Esophagus squamous epithelium (tissue), 4 donors: ENCODE measurements around the gene RASAL2.
"Not testable (repeated sequence)": the region's sequence is repeated elsewhere in the genome, so short reads cannot be mapped to it uniquely, and the experiment has no call there.

Experiments used
- CTCF ChIP-seq, 6 experiments: fragments of 450-650 bp in 4 of 6; fragments of 200-600 bp in 2 of 6; sonication (generic) in 2 of 6; IDR thresholded peaks; one replicate each; pipeline ENCODE4 v1.5.1; 2016 to 2019; ENCODE audit warnings: antibody characterized with exemption in 6 of 6, mild to moderate bottlenecking in 4 of 6, moderate library complexity in 4 of 6
- POLR2A ChIP-seq, 4 donors: fragments of 450-650 bp; IDR thresholded peaks; one replicate each; pipeline ENCODE4 v1.6.1; 2017; ENCODE audit warnings: antibody characterized with exemption in 4 of 4, mild to moderate bottlenecking in 4 of 4, moderate library complexity in 3 of 4

- not testable (repeated sequence) for TF ChIP-seq CTCF, POLR2A (IDR thresholded peaks at IDR 0.05)
These were observed 26.7 kb downstream of the RASAL2 start for GRCh38 chr1:178120520-178121052.
